ENCODE results near the gene OPALIN.

The OPALIN gene

GRCh38 chr10:96400465-96400864, 41.7 kb upstream of the OPALIN start:
- no peak for TF ChIP-seq CTCF (conservative IDR thresholded peaks at IDR 0.05; ENCODE audit: low read depth, low read length)
- no peak for DNase-seq (ENCODE audit: low read depth)
- no peak overlapping the region for H3K4me3 ChIP-seq (ENCODE audit: low read depth, low read length)

GRCh38 chr10:96397902-96398301, 39.1 kb upstream of the OPALIN start:
- no peak for TF ChIP-seq CTCF (conservative IDR thresholded peaks at IDR 0.05; ENCODE audit: low read depth, low read length)
- no peak overlapping the region for H3K4me3 ChIP-seq (ENCODE audit: low read depth, low read length)
- no peak for DNase-seq (ENCODE audit: low read depth)

GRCh38 chr10:96395931-96396877, 37.4 kb upstream of the OPALIN start:
- peak; percentile 92 for TF ChIP-seq CTCF (conservative IDR thresholded peaks at IDR 0.05; ENCODE audit: low read depth, low read length)
- DNase-seq (ENCODE audit: low read depth), result peak; percentile 89
- H3K4me3 ChIP-seq (ENCODE audit: low read depth, low read length), result no peak overlapping the region

- TF ChIP-seq CTCF (conservative IDR thresholded peaks at IDR 0.05; ENCODE audit: low read depth, low read length), result no peak
- no peak for DNase-seq (ENCODE audit: low read depth)
- H3K4me3 ChIP-seq (ENCODE audit: low read depth, low read length), result no peak overlapping the region
These were observed 31.7 kb upstream of the OPALIN start for GRCh38 chr10:96390460-96390864.

GRCh38 chr10:96389785-96390184, 31.0 kb upstream of the OPALIN start:
- TF ChIP-seq CTCF (conservative IDR thresholded peaks at IDR 0.05; ENCODE audit: low read depth, low read length), result no peak
- H3K4me3 ChIP-seq (ENCODE audit: low read depth, low read length), result no peak overlapping the region
- no peak for DNase-seq (ENCODE audit: low read depth)

GRCh38 chr10:96387601-96388000, 28.8 kb upstream of the OPALIN start:
- no peak overlapping the region for H3K4me3 ChIP-seq (ENCODE audit: low read depth, low read length)
- no peak for TF ChIP-seq CTCF (conservative IDR thresholded peaks at IDR 0.05; ENCODE audit: low read depth, low read length)
- no peak for DNase-seq (ENCODE audit: low read depth)

GRCh38 chr10:96387161-96387560, 28.4 kb upstream of the OPALIN start:
- peak; percentile 7 for DNase-seq (ENCODE audit: low read depth)
- no peak overlapping the region for H3K4me3 ChIP-seq (ENCODE audit: low read depth, low read length)
- no peak for TF ChIP-seq CTCF (conservative IDR thresholded peaks at IDR 0.05; ENCODE audit: low read depth, low read length)

All from choroid plexus epithelial cell (primary cell).